ENCODE measurements around the gene TDRD12.
"Not testable (repeated sequence)": the region's sequence is repeated elsewhere in the genome, so short reads cannot be mapped to it uniquely, and the experiment has no call there.

TDRD12 gene

DNA sequence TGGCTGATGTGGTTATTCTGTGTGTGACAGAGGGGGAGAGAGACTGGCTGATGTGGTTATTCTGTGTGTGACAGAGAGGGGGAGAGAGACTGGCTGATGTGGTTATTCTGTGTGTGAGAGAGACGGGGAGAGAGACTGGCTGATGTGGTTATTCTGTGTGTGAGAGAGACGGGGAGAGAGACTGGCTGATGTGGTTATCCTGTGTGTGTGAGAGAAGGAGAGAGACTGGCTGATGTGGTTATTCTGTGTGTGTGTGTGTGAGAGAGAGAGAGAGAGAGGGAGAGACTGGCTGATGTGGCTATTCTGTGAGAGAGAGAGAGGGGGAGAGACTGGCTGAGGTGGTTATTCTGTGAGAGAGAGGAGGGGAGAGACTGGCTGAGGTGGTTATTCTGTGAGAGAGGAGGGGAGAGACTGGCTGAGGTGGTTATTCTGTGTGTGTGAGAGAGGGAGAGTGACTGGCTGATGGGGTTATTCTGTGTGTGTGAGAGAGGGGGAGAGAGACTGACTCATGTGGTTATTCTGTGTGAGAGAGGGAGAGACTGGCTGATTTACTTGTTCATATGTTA, 27.1 kb downstream of the TDRD12 start:
- DNase-seq (ENCODE audit: low read depth, low spot score) = not testable (repeated sequence)

DNA sequence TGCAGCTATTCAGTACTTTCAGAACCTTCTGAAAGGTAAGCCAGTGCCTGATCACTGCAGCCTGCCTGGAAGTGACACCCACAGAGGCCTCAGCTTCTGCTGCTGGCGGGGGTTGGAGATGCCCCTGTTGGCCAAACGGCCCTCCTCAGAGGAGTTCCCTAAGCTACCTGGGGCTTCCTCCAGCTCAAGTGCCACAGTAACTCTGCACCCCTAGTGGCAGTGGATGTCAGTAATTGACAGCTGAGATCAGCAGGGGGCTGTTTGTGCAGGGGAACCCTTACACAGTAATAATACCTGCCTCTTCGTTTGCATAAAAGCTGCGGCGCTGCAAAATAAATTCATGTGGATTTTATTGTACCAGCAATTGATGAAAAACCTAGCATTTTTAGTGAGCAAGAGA, 28.9 kb downstream of the TDRD12 start:
- DNase-seq (ENCODE audit: low read depth, low spot score) = no peak

DNA sequence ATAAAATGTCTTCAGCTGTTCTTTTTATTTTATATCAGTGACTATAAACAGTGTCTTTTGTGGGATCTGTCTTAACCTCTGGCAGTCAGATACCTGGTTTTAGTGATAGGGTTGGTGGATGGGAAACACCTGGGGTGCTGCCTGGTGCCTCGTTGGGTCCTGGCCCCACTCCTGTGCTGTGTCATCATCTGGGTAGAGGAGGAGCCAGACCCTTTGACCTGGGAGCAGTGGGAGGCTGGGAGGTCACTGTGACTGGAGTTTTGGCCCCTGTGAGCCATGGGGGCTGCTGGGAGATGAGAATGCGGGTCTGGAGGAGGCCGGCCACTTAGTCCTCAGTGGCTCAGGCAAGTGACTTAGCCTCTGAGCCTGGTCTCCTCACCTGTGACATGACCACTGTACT, 29.4 kb downstream of the TDRD12 start:
- DNase-seq (ENCODE audit: low read depth, low spot score) = no peak

DNA sequence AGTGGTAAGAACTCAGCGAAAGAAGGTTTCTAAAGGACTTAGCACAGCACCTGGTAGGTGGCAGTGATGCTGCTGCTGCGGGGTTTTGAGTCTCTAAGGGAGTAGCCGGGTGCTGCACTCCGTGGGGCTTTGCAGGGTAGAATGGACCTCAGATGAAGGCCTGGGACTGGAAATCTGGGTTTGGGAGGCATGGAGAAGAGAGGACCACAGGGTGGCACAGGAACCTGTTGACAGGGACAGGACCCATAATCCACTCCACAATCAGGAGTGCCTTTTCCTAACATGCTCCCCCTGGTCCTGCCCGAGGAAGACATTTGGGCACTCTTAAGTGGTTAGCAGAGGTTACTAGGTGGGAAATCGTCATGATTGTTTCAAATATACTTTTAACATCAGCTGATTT, 29.8 kb downstream of the TDRD12 start:
- no peak for DNase-seq (ENCODE audit: low read depth, low spot score)

DNA sequence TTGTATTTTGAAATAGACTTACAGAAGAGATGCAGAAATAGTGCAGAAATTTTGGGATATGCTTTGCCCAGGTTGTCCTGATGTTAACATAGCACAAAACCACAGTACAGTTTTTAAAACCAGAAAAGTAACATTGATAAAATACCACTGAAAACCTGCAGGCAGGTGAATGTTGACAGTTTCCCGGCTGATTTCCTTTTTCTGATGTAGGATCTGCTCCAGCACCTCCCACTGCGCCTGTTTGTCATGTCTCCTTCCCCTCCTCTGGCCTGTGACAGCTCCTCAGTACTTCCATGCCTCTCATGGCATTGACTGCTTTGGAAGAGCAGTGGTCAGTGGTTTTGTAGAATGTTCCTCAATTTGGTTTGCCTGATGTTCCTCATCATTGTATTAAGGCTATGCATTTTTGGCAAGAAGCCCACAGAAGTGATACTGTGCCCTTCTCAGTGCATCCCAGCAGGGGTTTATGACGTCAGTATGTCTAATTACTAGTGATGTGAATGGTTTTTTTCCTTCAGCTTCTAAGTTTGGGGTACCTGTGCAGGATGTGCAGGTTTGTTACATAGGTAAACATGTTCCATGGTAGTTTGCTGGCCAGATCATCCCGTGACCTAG, 31.0 kb downstream of the TDRD12 start:
- no peak for DNase-seq (ENCODE audit: low read depth, low spot score)

DNA sequence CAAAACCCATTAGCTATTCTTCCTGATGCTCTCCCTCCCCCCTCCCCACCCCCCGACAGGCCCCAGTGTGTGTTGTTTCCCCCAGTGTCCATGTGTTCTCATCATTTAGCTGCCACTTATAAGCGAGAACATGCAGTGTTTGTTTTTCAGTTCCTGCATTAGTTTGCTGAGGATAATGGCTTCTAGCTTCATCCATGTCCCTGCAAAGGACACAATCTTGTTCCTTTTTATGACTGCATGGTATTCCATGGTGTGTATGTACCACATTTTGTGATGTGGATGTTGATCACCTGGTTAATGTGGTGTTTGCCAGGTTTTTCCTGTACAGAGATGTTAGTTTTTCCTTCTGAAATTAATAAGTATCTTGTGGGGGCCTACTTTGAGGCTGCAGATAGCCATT, 31.5 kb downstream of the TDRD12 start:
- no peak for DNase-seq (ENCODE audit: low read depth, low spot score)

DNA sequence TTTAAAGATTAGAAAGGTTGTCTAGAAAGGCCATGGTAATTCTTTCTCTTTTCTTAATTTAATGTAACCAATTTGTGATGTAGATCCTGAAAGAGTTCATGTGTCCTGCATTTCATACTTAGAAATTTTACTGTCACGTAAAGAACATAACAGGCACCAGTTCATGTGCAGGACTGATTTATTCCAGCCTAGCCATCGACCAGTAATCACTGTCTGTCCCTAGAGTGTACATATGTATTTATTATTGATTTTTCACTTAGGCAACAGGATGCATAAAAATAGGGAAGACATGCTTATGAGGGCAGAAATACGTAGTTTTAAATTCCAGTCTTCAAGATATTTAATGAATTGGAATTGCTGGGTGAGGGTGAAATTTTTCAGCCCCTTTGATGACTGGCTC, 37.6 kb downstream of the TDRD12 start:
- no peak for DNase-seq (ENCODE audit: low read depth, low spot score)

DNA sequence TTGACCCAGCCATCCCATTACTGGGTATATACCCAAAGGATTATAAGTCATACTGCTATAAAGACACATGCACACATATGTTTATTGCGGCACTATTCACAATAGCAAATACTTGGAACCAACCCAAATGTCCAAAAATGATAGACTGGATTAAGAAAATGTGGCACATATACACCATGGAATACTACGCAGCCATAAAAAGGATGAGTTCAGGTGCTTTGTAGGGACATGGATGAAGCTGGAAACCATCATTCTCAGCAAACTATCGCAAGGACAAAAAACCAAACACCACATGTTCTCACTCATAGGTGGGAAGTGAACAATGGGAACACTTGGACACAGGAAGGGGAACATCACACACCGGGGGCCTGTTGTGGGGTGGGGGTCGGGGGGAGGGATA, 45.8 kb downstream of the TDRD12 start:
- DNase-seq (ENCODE audit: low read depth, low spot score) = not testable (repeated sequence)

DNA sequence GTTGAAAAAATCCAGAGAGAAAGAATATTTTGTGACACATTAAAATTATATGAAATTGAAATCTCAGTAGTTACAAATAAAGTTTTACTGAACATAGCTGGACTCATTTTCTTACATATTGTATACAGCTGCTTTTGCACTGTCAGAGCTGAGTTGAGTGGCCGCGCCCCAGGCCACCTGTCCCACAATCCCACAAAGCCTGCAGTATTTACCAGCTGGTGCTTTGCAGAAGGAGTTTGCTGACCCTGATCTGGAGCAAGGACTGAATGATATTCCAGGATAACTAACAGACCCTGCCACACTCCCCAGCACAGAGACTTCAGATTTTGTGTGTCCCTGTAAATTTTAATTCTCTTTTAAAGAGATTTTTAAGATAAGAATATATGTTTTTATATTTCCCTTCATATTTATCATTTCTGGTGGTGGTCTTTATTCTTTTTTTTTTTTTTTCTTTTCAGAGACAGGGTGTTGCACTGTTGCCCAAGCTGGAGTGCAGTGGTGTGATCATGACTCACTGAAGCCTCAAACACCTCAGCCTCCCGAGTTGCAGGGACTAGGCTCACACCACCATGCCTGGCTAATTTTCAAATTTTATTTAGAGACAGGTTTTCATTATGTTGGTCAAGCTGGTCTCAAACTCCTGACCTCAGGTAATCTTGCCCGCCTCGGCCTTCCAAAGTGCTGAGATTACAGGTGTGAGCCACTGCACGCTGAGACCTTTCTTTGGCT, 48.5 kb downstream of the TDRD12 start:
- no peak for DNase-seq (ENCODE audit: low read depth, low spot score)

DNA sequence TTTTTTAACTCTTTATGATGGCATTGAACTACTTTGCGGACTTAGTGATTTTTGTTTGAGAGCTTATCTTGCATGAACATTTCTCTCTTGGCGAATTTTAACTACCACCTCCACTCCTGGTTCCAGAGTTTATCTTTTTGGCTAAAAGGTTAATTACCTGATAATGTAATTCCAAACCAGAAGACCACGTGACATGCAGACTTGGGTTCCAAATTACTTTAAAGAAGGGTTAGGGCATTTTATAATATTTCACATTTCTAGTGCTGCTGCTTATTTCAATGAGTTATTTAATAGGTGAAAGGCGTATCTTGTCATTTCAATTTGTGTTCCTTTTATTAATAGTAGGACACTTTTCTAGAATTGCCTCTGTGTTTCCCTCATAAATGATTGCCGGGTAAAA, 52.0 kb downstream of the TDRD12 start:
- no peak for DNase-seq (ENCODE audit: low read depth, low spot score)

DNA sequence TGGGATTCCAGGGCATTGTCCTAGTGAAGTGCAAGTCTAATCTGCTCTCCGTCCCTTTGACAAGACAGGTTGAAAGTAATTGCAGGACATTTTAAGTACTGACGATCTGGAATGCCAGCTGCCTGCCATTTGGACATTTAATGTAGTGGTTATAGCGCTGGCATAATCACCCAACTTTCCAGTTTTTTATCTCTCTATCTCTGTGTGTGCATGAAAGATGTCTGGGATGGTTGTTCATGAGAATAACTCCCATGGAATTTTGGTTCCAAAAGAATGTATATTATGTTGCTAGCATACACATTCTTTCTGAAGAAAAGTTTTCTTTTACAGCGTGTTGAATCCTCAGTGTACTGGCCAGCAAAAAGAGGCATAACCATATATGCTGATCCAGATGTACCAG, 53.6 kb downstream of the TDRD12 start:
- no peak for DNase-seq (ENCODE audit: low read depth, low spot score)

DNA sequence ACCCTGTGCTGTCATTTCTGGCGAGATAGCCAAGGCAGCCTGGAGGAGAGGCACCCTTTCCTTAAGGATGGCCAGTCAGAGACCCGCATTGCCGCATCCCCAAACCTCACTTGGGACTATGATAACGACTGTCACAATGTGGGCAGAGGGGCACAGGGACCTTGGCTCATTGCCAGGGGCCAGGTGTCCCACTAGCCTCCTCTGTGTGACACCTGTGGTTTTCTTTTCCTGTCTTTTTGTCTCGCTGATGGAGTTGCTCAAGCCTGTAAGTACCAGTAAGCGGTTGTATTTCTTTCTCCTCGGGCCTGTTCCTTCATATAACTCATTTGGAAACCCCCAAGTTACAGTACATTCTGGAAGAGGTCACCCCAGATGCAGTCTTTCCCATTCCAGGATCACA, 59.5 kb downstream of the TDRD12 start:
- DNase-seq (ENCODE audit: low read depth, low spot score) = no peak

DNA sequence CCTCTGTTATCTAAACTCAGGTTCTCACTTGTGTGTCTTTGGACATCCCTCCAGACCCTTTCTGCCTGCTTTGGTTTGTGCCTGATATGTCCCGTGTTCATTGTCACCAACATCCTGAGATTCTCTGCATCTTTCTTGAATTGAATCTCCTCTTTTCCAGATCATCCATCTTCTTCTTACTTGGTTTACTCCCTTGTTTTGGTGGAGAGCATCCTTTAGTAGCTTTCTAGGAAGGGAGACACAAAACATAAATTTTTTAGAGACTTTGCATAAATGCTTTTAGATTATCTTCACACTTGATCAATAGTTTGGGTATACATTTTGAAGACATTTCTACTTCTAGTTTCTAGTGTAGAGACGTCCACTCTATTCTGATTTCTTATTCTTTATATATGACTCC, 61.7 kb downstream of the TDRD12 start:
- DNase-seq (ENCODE audit: low read depth, low spot score) = no peak

DNA sequence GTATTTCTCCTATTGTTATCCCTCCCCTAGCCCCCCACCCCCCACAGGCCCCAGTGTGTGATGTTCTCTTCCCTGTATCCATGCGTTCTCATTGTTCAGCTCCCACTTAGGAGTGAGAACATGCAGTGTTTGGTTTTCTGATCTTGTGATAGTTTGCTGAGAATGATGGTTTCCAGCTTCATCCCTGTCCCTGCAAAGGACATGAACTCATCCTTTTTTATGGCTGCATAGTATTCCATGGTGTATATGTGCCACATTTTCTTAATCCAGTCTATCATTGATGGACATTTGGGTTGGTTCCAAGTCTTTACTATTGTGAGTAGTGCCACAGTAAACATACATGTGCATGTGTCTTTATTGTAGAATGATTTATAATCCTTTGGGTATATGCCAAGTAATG, 62.5 kb downstream of the TDRD12 start:
- DNase-seq (ENCODE audit: low read depth, low spot score) = not testable (repeated sequence)

DNA sequence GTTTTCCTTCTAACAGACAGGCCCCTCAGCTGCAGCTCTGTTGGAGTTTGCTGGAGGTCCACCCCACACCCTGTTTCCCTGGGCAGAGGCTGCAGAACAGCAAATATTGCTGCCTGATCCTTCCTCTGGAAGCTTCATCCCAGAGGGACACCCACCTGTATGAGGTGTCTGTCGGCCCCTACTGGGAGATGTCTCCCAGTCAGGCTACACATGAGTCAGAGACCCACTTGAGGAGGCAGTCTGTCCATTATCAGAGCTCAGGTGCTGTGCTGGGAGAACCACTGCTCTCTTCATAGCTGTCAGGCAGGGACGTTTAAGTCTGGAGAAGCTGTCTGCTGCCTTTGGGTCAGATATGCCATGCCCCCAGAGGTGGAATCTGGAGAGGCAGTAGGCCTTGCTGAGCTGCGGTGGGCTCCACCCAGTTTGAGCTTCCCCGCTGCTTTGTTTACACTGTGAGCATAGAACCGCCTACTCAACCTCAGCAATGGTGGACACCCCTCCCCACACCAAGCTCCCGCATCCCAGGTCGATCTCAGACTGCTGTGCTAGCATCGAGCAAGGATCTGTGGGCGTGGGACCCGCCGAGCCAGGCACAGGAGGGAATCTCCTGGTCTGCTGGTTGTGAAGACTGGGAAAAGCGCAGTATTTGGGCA, 67.7 kb downstream of the TDRD12 start:
- peak; percentile 90 for DNase-seq (ENCODE audit: low read depth, low spot score)

DNA sequence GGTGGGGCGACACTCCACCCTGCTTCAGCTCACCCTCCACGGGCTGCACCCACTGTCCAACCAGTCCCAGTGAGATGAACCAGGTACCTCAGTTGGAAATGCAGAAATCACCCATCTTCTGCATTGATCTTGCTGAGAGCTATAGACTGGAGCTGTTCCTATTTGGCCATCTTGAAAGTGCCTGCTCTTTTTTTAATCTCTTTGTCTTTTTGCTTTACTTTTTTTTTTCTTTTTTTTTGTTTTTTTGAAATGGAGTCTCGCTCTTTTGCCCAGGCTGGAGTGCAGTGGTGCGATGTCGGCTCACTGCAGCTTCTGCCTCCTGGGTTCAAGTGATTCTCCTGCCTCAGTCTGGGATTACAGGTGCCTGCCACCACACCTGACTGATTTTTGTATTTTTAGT, 68.3 kb downstream of the TDRD12 start:
- not testable (repeated sequence) for DNase-seq (ENCODE audit: low read depth, low spot score)

DNA sequence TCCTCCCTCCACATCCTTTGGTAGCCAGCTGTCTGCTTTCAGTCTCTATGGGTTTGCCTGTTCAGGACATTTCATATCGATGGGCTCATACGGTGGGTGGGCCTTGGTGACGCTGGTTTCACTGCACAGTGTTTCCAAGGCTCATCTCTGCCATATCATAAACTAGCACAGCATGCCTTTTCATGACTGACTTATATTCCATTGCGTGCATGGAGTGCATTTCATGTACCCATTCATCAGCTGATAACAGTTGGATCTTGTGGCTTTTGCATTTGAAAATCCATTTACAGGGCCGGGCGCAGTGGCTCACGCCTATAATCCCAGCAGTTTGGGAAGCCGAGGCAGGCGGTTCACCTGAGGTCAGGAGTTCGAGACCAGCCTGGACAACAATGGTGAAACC, 69.9 kb downstream of the TDRD12 start:
- DNase-seq (ENCODE audit: low read depth, low spot score) = no peak

DNA sequence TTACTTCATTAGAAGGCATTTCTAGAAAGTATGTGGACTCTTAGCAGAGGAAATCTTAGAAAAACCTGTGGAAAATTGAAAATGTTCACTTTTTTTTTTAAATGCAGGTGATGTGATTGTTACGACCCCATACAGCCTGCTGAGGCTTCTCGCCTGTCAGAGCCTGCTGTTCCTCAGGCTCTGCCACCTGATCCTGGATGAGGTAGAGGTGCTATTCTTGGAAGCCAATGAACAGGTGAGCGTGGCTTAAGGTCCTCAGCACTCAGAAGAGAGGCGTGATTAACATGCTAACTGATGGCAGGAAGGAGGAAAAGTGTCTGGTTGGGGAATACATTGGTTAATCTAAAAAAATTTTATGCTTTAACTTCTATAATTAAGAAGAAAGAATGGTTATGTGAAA, 78.6 kb downstream of the TDRD12 start:
- no peak for DNase-seq (ENCODE audit: low read depth, low spot score)

DNA sequence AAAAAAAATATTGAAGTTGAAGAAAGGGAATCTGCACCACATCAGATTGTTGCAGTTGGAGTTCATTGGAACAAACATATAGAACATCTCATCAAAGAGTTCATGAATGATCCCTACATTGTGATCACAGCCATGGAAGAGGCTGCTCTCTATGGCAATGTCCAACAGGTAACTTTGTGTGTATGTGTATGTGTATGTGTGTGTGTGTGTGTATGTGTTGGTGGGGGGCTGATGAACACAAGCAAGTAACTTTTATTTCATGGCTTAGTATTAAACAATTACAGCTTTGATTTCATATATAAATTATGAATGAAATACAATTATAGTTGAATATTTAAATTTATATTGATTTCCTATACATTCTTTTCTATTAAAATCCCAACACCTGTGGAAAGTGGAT, 80.6 kb downstream of the TDRD12 start:
- no peak for DNase-seq (ENCODE audit: low read depth, low spot score)

DNA sequence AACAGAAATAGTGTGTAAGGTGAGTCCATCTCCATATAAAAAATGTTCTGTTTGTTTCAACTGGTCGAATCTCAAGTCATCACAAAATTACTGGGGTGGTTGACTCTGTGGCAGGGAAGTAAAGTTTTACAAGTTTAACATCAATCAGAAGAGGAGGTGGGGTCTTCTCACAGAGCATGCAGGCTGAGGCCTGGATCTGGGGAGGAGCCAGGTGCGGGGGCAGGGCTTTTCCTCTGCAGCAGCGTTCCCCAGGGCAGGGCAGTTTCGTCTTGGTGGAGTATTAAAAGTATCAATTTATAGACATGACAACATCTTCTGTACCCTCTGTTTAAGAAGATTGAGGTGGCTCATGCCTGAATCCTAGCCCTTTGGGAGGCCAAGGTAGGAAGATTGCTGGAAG, 81.2 kb downstream of the TDRD12 start:
- no peak for DNase-seq (ENCODE audit: low read depth, low spot score)

DNA sequence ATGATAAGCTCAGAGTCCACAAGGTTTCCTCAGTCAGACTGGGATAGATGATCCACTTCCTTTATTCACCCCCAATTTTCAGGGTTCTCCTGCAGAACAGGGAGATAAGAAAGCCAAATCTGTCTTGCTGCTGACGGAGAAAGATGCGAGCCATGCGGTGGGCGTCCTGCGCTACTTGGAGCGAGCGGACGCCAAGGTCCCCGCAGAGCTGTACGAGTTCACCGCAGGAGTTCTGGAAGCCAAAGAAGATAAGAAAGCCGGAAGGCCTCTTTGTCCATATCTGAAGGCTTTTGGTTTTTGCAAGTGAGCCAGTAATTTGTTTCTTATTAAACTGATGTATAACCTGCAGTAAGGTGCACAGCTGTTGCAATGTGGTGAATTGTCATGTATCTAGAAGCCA, 83.3 kb downstream of the TDRD12 start:
- DNase-seq (ENCODE audit: low read depth, low spot score) = no peak

DNA sequence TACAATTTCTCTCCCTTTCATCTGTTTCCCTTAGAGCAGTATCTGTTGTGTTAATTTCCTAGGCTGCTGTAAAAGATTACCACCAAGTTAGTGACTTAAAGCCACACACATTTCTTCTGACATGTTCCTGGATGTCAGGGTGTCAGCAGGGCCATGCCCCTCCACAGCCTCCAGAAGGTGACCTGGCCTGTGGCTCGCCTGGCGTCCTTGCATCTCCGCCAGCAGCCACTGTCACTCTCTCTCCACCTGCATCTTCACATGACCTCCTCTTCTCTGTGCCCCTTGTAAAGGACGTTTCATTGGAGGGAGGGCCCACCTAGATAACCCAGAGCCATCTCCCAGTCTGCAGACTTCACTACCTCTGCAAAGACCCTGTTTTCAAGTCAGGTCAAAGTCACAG, 88.7 kb downstream of the TDRD12 start:
- no peak for DNase-seq (ENCODE audit: low read depth, low spot score)

DNA sequence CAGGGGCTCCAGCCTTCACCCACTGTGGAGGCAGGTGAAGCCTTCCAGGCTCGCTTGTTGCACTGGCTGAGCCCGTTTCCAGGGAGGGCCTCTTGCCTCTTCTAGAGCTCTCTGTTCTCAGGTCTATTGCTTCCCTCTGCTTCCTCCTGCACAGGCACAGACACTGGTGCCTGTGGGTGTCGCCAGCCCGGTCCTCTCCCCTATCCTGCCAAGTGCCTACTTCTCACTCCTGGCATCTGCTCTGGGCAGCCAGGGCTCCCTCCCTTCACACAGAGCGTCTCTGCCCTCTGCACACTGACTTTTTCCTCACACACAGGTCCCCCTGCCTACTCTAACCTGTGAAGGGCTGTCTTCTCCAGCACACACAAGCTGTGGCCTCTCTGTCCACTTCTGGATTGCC, 89.7 kb downstream of the TDRD12 start:
- DNase-seq (ENCODE audit: low read depth, low spot score) = no peak
